ENCODE results near the gene ZNF768.
A peak's percentile ranks its signal among the peaks of the same experiment; 100 is the strongest.
"Not testable (repeated sequence)": the region's sequence is repeated elsewhere in the genome, so short reads cannot be mapped to it uniquely, and the experiment has no call there.

Gene ZNF768

GRCh38 chr16:30532285-30533145, 6.1 kb upstream of the ZNF768 start:
- no peak for DNase-seq

GRCh38 chr16:30530163-30531037, 4.0 kb upstream of the ZNF768 start:
- DNase-seq, result no peak

GRCh38 chr16:30528799-30529457, 2.6 kb upstream of the ZNF768 start:
- DNase-seq, result no peak

GRCh38 chr16:30527635-30528178, 1.3 kb upstream of the ZNF768 start:
- no peak for DNase-seq

- peak; percentile 76 to 84 (median 80) for DNase-seq
Observed at GRCh38 chr16:30526823-30527634, 663 bp upstream of the ZNF768 start.

GRCh38 chr16:30525844-30526136, 576 bp downstream of the ZNF768 start:
- DNase-seq, result no peak

GRCh38 chr16:30524575-30525568, 1.5 kb downstream of the ZNF768 start:
- no peak for DNase-seq

GRCh38 chr16:30523768-30524574, 2.4 kb downstream of the ZNF768 start:
- DNase-seq, result no peak

GRCh38 chr16:30522702-30523463, 3.5 kb downstream of the ZNF768 start:
- DNase-seq, result not testable (repeated sequence)

GRCh38 chr16:30521873-30522641, 4.3 kb downstream of the ZNF768 start:
- DNase-seq, result no peak

GRCh38 chr16:30521476-30521872, 4.9 kb downstream of the ZNF768 start:
- DNase-seq, result no peak

GRCh38 chr16:30519120-30520049, 7.0 kb downstream of the ZNF768 start:
- DNase-seq, result no peak

GRCh38 chr16:30518552-30518951, 7.8 kb downstream of the ZNF768 start:
- DNase-seq, result no peak

GRCh38 chr16:30515275-30515674, 11.1 kb downstream of the ZNF768 start:
- DNase-seq, result no peak

GRCh38 chr16:30511509-30511908, 14.9 kb downstream of the ZNF768 start:
- DNase-seq, result no peak

GRCh38 chr16:30510376-30510938, 15.9 kb downstream of the ZNF768 start:
- no peak for DNase-seq

Data from activated CD4-positive, CD25-positive, alpha-beta regulatory T cell (primary cell).